ENCODE data around the gene CRY2.

The CRY2 gene

DNA sequence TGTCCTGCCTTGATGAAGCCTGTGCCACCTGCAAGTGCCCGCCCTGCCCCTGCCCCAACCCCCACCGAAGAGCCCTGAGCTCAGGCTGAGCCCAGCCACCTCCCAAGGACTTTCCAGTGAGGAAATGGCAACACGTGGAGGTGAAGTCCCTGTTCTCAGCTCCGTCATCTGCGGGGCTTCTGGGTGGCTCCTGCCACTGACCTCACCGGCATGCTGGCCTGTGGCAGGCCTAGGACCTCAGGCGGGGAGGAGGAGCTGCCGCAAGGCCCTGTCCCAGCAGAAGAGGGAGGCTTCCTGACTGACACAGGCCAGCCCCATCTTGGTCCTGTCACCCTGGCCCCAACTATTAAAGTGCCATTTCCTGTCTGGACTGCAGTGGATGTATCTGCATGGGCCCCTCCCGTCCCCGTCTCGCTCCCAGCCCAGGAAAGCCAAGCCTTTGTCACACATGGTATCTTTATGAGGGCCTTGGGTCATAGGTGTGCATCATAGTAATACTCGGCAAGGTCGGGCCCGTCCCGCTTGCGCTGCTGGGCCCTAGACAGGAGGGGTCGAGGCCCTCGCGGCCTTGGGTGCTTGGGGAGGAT is 58.9 kb downstream of the CRY2 start:
- no peak overlapping the region for H2AFZ ChIP-seq (ENCODE audit: low read depth, low read length)
- H3K9me3 ChIP-seq (ENCODE audit: insufficient read depth, low read length), result no peaks in the 10 kb centered on the region
- H4K20me1 ChIP-seq (ENCODE audit: insufficient read depth, low read length), result no peaks in the 10 kb centered on the region
- TF ChIP-seq, protein P1, sequence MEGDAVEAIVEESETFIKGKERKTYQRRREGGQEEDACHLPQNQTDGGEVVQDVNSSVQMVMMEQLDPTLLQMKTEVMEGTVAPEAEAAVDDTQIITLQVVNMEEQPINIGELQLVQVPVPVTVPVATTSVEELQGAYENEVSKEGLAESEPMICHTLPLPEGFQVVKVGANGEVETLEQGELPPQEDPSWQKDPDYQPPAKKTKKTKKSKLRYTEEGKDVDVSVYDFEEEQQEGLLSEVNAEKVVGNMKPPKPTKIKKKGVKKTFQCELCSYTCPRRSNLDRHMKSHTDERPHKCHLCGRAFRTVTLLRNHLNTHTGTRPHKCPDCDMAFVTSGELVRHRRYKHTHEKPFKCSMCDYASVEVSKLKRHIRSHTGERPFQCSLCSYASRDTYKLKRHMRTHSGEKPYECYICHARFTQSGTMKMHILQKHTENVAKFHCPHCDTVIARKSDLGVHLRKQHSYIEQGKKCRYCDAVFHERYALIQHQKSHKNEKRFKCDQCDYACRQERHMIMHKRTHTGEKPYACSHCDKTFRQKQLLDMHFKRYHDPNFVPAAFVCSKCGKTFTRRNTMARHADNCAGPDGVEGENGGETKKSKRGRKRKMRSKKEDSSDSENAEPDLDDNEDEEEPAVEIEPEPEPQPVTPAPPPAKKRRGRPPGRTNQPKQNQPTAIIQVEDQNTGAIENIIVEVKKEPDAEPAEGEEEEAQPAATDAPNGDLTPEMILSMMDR (IDR thresholded peaks at IDR 0.05; ENCODE audit: low read depth, low read length), result no peak
- TF ChIP-seq EZH2phosphoT487 (IDR thresholded peaks at IDR 0.05; ENCODE audit: low read depth), result no peak
- H3K27ac ChIP-seq (ENCODE audit: low read length), result no peak overlapping the region
- H3K4me1 ChIP-seq (ENCODE audit: low read length), result no peaks in the 10 kb centered on the region; the same call in 1 of the 2 replicates
- H3K4me2 ChIP-seq (ENCODE audit: low read length), result no peak overlapping the region
- H3K27me3 ChIP-seq (ENCODE audit: low read depth, low read length), result no peaks in the 10 kb centered on the region
- no peak overlapping the region for H3K4me3 ChIP-seq (ENCODE audit: low read length)
- no peaks in the 10 kb centered on the region for H3K36me3 ChIP-seq (replicated peaks; ENCODE audit: low read depth, low read length)
- H3K9ac ChIP-seq (ENCODE audit: low read length), result no peak overlapping the region
- H3K79me2 ChIP-seq (ENCODE audit: low read length), result no peaks in the 10 kb centered on the region

DNA sequence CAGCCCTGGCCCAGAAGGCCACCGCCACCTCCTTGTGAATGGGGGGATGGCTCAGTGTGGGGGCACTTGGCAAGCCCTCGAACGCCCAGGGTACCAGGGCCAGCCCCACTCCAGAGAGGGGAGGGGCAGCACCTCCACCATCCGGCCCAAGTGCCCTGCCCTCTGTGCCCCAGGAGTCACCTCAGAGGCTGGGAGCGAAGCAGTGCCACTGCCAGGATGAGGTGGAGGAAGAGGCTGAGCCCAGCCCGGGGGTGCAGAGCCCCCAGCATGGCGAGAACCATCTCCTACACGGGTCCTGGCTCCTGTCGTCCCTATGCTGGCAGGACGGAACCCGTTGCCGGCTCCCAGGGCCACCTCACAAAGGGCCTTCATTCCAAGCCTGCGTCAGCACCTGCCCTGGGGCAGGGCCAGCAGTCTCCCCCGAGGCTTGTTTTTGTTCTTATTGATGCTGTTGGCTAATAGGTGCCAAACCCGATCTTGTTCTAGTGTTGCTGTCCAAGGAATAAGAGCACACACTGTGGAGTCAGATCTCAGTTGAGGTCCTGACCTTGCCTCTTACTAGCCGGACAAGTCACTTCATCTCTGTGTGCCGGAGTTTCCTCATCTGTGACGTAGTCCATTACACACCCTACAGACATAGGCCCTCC is 59.8 kb downstream of the CRY2 start, which contains the start of gene FREY1:
Gene FREY1 (minus strand): TSS at position 307 of the 647 bp plus-strand sequence. CDS start 26 bp downstream, at position 281.
- Histone ChIP-seq H3K9ac (ENCODE audit: low read length) (no peak within 1 kb of the TSS), H3K4me1 (ENCODE audit: low read length) (no peaks in the 10 kb centered on the region; the same call in 1 of the 2 replicates), H4K20me1 (ENCODE audit: insufficient read depth, low read length) (no peaks in the 10 kb centered on the region), H3K36me3 (replicated peaks; ENCODE audit: low read depth, low read length) (no peaks in the 10 kb centered on the region), H2AFZ (ENCODE audit: low read depth, low read length) (no peak within 1 kb of the TSS), H3K4me3 (ENCODE audit: low read length) (no peak within 1 kb of the TSS), H3K9me3 (ENCODE audit: insufficient read depth, low read length) (no peaks in the 10 kb centered on the region), H3K4me2 (ENCODE audit: low read length) (no peak within 1 kb of the TSS), H3K27me3 (ENCODE audit: low read depth, low read length) (no peaks in the 10 kb centered on the region), H3K27ac (ENCODE audit: low read length) (no peak within 1 kb of the TSS), H3K79me2 (ENCODE audit: low read length) (no peaks in the 10 kb centered on the region)
- TF ChIP-seq, protein P1 (IDR thresholded peaks at IDR 0.05; ENCODE audit: low read depth, low read length), result no peak
- no peak for TF ChIP-seq EZH2phosphoT487 (IDR thresholded peaks at IDR 0.05; ENCODE audit: low read depth)

DNA sequence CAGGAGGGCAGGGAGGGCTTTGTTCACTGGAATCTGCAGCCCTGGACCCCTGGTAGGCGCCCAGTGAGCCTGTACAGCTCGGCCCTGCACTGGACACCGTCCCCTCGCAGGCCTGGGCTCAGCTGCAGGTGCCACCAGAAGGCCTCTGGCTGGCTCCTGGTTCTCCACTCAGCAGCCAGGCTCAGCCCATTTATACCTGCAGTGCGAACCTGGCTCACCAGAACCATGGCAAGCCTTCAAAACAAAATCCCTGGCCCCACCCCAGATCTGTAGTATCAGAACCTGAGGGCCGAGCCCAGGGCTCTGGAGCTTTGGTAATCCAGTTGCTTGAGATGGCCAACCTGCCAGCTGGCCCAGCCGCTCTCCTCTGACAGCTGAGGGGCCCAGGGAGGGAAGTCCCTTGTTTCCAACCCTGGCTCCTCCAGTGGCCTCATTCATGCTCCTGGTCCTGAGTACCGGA is 60.7 kb downstream of the CRY2 start:
- no peak overlapping the region for H3K4me3 ChIP-seq (ENCODE audit: low read length)
- no peak overlapping the region for H2AFZ ChIP-seq (ENCODE audit: low read depth, low read length)
- no peak overlapping the region for H3K4me2 ChIP-seq (ENCODE audit: low read length)
- H3K79me2 ChIP-seq (ENCODE audit: low read length), result no peaks in the 10 kb centered on the region
- H3K9me3 ChIP-seq (ENCODE audit: insufficient read depth, low read length), result no peaks in the 10 kb centered on the region
- no peaks in the 10 kb centered on the region; the same call in 1 of the 2 replicates for H3K4me1 ChIP-seq (ENCODE audit: low read length)
- no peak overlapping the region for H3K27ac ChIP-seq (ENCODE audit: low read length)
- H3K36me3 ChIP-seq (replicated peaks; ENCODE audit: low read depth, low read length), result no peaks in the 10 kb centered on the region
- H4K20me1 ChIP-seq (ENCODE audit: insufficient read depth, low read length), result no peaks in the 10 kb centered on the region
- TF ChIP-seq, protein P1 (IDR thresholded peaks at IDR 0.05; ENCODE audit: low read depth, low read length), result no peak
- no peak for TF ChIP-seq EZH2phosphoT487 (IDR thresholded peaks at IDR 0.05; ENCODE audit: low read depth)
- no peaks in the 10 kb centered on the region for H3K27me3 ChIP-seq (ENCODE audit: low read depth, low read length)
- H3K9ac ChIP-seq (ENCODE audit: low read length), result no peak overlapping the region

DNA sequence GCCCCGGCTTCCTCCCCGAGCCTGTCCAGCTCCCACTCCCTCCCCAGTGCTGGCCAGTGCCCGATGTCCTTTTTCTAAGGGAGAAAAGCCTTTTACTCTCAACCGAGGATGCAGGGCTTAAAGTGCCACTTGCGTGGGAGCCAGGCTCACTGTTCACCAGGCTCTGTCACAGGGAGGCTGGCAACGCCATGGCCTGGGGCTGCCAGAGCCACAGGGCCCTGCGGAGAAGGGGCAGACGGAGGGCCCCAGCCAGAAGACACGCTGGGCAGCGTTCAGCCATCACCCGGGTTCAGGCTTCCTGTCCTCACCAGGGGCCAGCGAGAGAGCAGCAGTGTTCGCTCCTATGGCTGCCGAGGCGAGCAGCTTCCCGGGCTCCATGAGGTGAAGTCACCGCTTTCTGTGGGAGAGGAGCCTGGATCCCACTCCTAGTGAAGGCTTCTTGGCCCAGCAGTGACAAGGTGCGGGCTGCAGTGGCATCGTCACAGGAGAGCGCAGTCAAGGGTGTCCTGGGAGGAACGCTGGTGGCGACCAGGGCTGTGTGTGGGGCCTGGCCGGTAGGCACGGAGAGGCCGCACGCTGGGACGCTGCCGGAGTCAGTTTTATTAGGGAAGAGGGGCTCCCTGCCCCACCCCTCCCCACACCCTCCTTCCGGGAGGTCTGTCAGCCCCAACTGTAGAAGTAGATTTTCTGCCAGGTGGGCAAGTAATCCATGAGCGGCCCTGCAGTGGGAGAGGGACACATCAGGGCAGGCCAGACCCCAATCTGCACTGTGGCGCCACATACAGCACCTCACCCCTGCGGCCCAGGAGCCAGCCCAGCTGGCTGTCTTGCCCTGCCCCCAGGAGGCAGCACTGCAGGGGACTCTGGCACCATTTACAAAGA is 62.6 kb downstream of the CRY2 start:
- no peak overlapping the region for H3K4me3 ChIP-seq (ENCODE audit: low read length)
- no peak overlapping the region for H3K9ac ChIP-seq (ENCODE audit: low read length)
- H3K9me3 ChIP-seq (ENCODE audit: insufficient read depth, low read length), result no peaks in the 10 kb centered on the region
- no peak for TF ChIP-seq EZH2phosphoT487 (IDR thresholded peaks at IDR 0.05; ENCODE audit: low read depth)
- TF ChIP-seq, protein P1 (IDR thresholded peaks at IDR 0.05; ENCODE audit: low read depth, low read length), result no peak
- no peaks in the 10 kb centered on the region for H3K79me2 ChIP-seq (ENCODE audit: low read length)
- H3K36me3 ChIP-seq (replicated peaks; ENCODE audit: low read depth, low read length), result peaks cover 6% of the 10 kb centered on the region
- H4K20me1 ChIP-seq (ENCODE audit: insufficient read depth, low read length), result no peaks in the 10 kb centered on the region
- H2AFZ ChIP-seq (ENCODE audit: low read depth, low read length), result no peak overlapping the region
- no peaks in the 10 kb centered on the region; the same call in 1 of the 2 replicates for H3K4me1 ChIP-seq (ENCODE audit: low read length)
- H3K27ac ChIP-seq (ENCODE audit: low read length), result no peak overlapping the region
- no peaks in the 10 kb centered on the region for H3K27me3 ChIP-seq (ENCODE audit: low read depth, low read length)
- no peak overlapping the region for H3K4me2 ChIP-seq (ENCODE audit: low read length)
